Measurements from ENCODE around the gene NWD2.
"Not testable (repeated sequence)": the region's sequence is repeated elsewhere in the genome, so short reads cannot be mapped to it uniquely, and the experiment has no call there.

The NWD2 gene, protein sequence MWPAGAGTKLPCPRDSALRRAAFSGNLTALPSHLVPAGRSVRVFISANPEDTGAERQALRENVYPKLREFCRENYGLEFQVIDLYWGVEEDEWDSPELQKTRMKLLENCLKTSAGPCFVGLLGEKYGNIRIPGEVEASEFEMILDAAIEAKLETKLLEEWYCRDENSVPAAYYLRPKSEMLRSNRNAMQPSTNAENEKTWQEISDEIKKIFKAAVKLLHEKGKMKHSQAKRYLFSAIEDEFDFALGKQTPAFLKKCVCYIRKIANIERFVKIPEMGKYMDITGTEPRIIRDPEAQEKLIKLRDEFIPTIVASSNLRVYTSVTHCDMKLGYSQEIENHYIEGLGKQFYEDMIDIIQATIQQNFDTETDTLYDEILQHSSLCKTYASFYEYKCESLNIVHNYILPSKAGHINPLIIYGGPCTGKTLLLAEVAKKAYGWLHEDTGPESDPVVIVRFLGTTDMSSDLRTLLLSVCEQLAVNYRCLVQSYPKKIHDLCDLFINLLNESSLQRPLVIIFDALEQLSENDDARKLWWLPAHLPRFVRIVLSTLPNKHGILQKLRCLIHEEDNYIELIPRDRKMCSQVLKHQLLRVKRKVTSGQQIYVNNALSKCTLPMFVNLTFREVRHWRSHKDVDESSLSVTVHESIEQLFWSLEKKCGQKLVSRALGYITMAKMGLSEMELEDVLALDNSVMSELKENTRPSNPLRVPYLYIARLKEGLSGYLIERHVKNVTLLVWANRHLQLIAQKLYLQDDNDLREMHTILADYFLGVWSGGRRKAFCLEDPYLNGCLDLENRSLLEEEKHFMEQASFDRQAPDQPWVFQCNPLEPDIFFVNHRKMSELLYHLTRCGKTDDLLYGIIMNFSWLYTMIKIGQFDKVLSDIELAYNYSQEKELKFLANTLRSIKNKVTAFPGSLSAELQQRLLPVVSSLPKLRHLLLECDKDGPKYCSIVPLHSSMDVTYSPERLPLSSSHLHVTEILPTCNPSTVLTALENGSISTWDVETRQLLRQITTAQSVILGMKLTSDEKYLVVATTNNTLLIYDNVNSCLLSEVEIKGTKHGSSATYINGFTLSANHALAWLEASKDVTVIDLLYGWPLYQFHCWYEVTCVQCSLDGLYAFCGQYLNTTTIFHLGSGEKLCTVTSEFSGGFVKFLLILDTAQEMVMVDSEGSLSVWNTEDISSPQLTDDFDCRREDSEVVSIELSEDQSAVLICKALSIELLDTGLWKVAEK (N-terminal part only)

DNA sequence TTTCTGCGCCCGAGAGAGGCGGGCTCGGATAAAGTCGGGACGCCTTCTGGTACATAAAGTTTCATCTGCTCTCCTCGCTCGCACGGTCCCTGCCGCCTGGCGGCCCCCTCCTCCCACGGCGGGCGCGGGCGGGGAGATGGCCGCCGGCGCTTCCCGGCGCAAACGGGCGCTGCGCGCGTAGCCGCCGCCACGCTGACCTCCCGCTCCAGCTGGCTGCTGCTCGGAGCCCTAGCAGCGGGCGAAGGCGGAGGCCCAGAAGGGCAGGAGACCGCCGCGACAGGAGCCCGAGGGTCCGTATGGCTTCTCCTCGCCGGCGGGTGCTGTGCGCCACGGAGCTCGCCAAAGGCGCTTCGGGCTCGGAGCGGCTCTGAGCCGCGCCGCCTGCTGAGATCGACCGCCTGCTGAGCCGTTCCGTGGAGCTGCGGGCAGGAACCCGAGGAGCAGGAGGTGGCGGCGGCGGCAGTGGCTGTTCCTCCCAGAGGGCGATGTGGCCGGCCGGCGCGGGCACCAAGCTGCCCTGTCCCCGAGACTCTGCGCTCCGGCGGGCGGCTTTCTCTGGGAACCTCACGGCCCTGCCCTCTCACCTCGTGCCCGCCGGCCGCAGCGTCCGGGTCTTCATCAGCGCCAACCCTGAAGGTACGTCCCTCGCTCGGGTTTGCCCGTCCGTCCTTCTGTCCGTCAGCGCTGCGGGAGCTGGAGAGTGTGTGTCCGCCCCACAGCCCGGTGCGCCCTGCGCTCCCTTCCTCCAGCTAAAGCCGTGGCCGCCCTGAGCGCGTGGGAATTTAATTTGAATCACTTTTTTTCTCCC lies at the start of gene NWD2:
Gene NWD2 (plus strand): TSS at position 161 of the 808 bp plus-strand sequence. CDS start 325 bp downstream, at position 486.
- Mint-ChIP-seq H3K9me3 (no peaks in the 10 kb centered on the region), H3K27me3 (peaks cover 31% of the 10 kb centered on the region), H3K36me3 (ENCODE audit: insufficient read depth) (no peaks in the 10 kb centered on the region), H3K4me3 (no peak within 1 kb of the TSS), H3K27ac (ENCODE audit: low read depth) (no peak within 1 kb of the TSS), H3K4me1 (no peaks in the 10 kb centered on the region)
- DNase-seq (ENCODE audit: low spot score in 2 of 2) (no peak), ATAC-seq (replicated peaks; ENCODE audit: extremely low read depth, poor library complexity, severe bottlenecking) (no peak)

DNA sequence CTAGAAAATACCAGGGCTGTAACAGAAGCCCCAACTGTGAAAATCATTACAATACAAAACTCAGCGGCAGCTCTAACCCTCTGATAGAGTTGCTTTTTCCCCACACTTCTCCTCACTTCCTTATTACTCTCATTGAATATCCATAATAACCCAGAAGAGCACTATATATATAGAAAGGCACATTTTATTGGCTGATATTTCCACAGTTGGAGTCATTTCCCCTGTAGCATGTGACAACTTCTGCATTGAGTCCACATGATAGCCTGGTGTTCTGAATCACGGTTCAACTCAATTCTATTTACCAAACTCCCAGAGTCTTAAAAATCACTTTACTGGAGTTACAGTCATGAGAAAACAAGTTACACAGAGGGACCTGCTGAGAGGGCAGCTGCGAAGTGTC lies 46.6 kb upstream of the NWD2 start:
- no peaks in the 10 kb centered on the region for H3K4me1 Mint-ChIP-seq
- DNase-seq (ENCODE audit: low spot score in 2 of 2): no peak
- no peak for ATAC-seq (replicated peaks; ENCODE audit: extremely low read depth, poor library complexity, severe bottlenecking)
- H3K4me3 Mint-ChIP-seq: no peak overlapping the region
- H3K27me3 Mint-ChIP-seq: no peaks in the 10 kb centered on the region
- H3K36me3 Mint-ChIP-seq (ENCODE audit: insufficient read depth): peaks cover 1% of the 10 kb centered on the region
- H3K9me3 Mint-ChIP-seq: peaks cover 11% of the 10 kb centered on the region
- H3K27ac Mint-ChIP-seq (ENCODE audit: low read depth): no peak overlapping the region

DNA sequence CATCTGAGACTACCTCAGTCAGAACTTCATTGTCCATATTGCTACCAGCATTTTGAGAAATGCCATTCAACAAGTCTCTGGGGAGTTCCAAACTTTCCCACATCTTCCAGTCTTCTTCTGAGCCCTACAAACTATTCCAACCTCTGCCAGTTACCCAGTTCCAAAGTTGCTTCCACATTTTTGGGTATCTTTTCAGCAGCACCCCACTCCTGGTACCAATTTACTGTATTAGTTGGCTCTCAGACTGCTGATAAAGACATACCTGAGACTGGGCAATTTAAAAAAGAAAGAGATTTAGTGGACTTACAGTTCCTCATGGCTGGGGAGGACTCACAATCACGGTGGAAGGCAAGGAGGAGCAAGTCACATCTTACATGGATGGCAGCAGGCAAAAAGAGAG lies 39.8 kb upstream of the NWD2 start:
- not testable (repeated sequence) for ATAC-seq (replicated peaks; ENCODE audit: extremely low read depth, poor library complexity, severe bottlenecking); H3K27me3 Mint-ChIP-seq; H3K27ac Mint-ChIP-seq (ENCODE audit: low read depth); H3K4me3 Mint-ChIP-seq; DNase-seq (ENCODE audit: low spot score in 2 of 2); H3K4me1 Mint-ChIP-seq; H3K36me3 Mint-ChIP-seq (ENCODE audit: insufficient read depth)
- peaks cover 11% of the 10 kb centered on the region for H3K9me3 Mint-ChIP-seq

DNA sequence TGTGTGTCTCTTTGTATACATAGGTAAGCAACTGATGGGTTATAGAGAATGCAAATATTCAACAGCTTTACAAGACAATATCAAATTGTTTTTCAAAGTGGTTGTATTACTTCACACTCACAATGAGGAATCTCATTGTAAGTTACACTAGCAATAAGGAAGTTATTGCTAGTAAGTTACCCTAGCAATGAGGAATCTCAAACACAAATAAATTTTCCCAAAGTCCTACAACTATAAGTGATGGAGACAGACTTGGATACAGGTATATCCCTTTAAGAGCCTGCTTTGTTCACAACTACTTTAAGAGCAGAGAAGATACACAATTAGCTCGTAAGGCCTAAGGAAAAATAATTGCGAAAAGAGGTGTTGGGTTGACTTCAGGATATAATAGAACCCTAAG lies 28.3 kb upstream of the NWD2 start:
- no peaks in the 10 kb centered on the region for H3K36me3 Mint-ChIP-seq (ENCODE audit: insufficient read depth)
- no peaks in the 10 kb centered on the region for H3K4me1 Mint-ChIP-seq
- H3K27me3 Mint-ChIP-seq: no peaks in the 10 kb centered on the region
- H3K9me3 Mint-ChIP-seq: peaks cover 5% of the 10 kb centered on the region
- no peak for ATAC-seq (replicated peaks; ENCODE audit: extremely low read depth, poor library complexity, severe bottlenecking)
- no peak for DNase-seq (ENCODE audit: low spot score in 2 of 2)
- no peak overlapping the region for H3K27ac Mint-ChIP-seq (ENCODE audit: low read depth)
- no peak overlapping the region for H3K4me3 Mint-ChIP-seq

DNA sequence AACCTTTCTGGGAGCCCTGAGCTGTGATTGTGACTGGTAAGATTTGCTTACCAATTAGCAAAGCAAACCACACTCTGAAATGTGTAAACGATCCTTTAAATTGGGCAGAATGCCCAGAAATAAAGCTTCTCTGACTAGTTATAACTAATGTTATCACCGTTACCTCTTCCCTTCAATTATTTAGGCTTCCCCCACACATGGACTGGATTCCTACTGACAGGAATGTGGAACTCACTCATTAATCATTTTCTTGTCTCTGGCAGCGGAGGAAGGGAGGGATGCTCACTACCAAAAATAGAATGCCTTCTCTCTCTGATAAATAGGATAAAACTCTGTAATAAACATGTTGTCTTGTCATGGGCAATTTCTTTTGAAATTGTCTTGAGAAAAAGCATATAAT lies 25.3 kb upstream of the NWD2 start:
- Mint-ChIP-seq H3K4me1 (no peaks in the 10 kb centered on the region), H3K27ac (ENCODE audit: low read depth) (no peak overlapping the region), H3K4me3 (no peak overlapping the region), H3K27me3 (no peaks in the 10 kb centered on the region), H3K9me3 (no peaks in the 10 kb centered on the region), H3K36me3 (ENCODE audit: insufficient read depth) (no peaks in the 10 kb centered on the region)
- no peak for DNase-seq (ENCODE audit: low spot score in 2 of 2)
- no peak for ATAC-seq (replicated peaks; ENCODE audit: extremely low read depth, poor library complexity, severe bottlenecking)

DNA sequence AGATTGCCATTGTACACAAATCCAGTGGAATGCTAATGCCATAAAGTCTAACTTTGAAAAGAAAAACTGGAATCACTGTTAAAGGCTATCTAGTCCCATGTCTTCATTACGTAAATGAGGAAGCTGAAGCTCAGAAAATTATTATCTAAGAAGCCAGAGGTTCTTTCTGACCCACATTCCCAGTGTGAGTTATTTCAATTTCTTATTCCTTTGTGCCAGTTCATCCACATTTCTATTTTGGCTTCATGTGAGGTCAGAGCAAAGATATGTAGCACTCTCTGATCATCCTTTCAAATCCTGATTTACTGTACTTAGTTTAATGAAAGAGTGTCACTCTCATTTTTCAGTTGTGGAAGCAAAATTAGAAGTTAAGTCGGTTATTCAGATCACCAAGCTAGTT lies 24.6 kb upstream of the NWD2 start:
- Mint-ChIP-seq H3K9me3 (no peaks in the 10 kb centered on the region), H3K4me1 (no peaks in the 10 kb centered on the region), H3K36me3 (ENCODE audit: insufficient read depth) (no peaks in the 10 kb centered on the region), H3K4me3 (no peak overlapping the region), H3K27ac (ENCODE audit: low read depth) (no peak overlapping the region), H3K27me3 (no peaks in the 10 kb centered on the region)
- DNase-seq (ENCODE audit: low spot score in 2 of 2) (no peak), ATAC-seq (replicated peaks; ENCODE audit: extremely low read depth, poor library complexity, severe bottlenecking) (no peak)

DNA sequence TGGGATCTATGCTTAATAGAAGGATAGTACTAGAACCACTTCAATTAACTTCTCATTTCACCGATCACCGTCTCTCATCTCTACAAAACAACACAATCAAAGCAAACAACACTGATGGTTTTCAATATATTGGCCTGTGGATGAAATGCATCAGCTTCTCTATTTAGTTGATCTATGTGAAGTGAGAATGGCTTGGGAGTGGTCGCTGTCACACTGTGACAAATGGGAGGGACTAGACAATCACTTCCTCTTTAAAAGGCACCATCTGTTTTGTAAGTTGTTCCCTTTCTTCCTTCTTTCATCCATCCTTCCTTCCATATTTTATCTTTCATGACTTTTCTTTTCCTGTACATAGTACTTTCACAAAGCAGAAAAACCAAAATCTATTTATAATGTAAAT lies 23.9 kb upstream of the NWD2 start:
- H3K36me3 Mint-ChIP-seq (ENCODE audit: insufficient read depth): no peaks in the 10 kb centered on the region
- no peaks in the 10 kb centered on the region for H3K9me3 Mint-ChIP-seq
- H3K4me3 Mint-ChIP-seq: no peak overlapping the region
- ATAC-seq (replicated peaks; ENCODE audit: extremely low read depth, poor library complexity, severe bottlenecking) (no peak), DNase-seq (ENCODE audit: low spot score in 2 of 2) (no peak)
- no peaks in the 10 kb centered on the region for H3K4me1 Mint-ChIP-seq
- no peaks in the 10 kb centered on the region for H3K27me3 Mint-ChIP-seq
- no peak overlapping the region for H3K27ac Mint-ChIP-seq (ENCODE audit: low read depth)

DNA sequence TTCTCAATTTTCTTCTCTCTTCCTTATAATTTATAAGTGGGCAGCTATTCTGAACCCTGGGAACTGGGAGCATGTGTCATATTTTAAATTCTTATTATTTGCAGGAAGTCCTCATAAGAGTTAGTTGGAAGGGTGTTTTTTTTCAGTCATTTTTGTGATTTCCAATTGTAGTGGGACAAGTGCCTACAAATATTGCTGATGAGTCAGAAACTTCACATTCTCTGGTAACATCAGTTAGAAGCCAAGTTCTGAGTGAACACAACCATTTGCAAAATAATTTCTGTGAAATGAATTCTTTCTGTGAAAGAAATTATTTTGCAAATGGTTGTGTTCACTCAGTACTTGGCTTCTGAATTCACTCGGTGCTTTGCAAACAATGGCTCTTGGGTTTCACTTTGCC lies 20.8 kb upstream of the NWD2 start:
- H3K9me3 Mint-ChIP-seq: peaks cover 5% of the 10 kb centered on the region
- ATAC-seq (replicated peaks; ENCODE audit: extremely low read depth, poor library complexity, severe bottlenecking): no peak
- H3K4me1 Mint-ChIP-seq: no peaks in the 10 kb centered on the region
- DNase-seq (ENCODE audit: low spot score in 2 of 2): no peak
- no peaks in the 10 kb centered on the region for H3K36me3 Mint-ChIP-seq (ENCODE audit: insufficient read depth)
- H3K27me3 Mint-ChIP-seq: no peaks in the 10 kb centered on the region
- H3K27ac Mint-ChIP-seq (ENCODE audit: low read depth): no peak overlapping the region
- H3K4me3 Mint-ChIP-seq: no peak overlapping the region

DNA sequence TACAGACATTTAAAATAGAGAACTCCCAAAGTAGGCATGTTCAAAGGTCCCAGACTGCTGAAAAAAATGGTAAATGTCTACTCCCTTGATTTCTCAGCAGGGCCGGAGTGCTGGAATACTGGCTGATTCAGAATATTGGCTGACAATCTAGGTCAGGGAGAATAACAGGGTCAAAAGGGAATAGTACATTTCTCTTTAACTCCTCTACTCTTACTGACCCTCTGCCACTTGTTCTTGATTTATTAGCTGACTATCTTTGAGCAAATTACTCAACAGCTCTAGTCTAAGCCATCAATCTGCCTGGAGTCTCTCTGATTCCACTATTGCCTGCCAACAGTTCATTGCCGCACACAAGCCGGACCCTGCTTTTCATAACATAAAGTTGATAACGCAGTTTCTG lies 19.7 kb upstream of the NWD2 start:
- ATAC-seq (replicated peaks; ENCODE audit: extremely low read depth, poor library complexity, severe bottlenecking): no peak
- no peak overlapping the region for H3K27ac Mint-ChIP-seq (ENCODE audit: low read depth)
- no peak overlapping the region for H3K4me3 Mint-ChIP-seq
- DNase-seq (ENCODE audit: low spot score in 2 of 2): no peak
- H3K27me3 Mint-ChIP-seq: no peaks in the 10 kb centered on the region
- H3K4me1 Mint-ChIP-seq: no peaks in the 10 kb centered on the region
- H3K9me3 Mint-ChIP-seq: peaks cover 5% of the 10 kb centered on the region
- H3K36me3 Mint-ChIP-seq (ENCODE audit: insufficient read depth): no peaks in the 10 kb centered on the region

DNA sequence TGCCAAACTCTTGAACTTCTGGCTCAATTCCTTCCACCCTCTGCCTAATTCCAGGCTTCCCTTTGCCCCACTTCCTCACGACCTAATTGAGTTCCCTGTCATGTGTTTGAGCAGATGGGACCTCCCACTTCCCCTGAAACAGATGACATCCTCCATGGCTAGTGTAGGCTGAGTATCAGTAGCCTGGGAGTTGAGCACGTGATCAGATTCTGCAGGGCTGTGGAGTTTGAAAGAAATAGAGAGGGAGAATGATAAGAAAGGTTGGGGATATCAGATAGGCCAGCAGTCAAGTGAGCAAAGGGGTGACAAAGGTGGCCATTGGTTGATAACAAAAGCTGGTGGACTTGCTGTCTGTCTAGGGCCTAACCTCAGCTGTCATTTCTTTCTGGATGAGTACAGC lies 18.8 kb upstream of the NWD2 start:
- H3K36me3 Mint-ChIP-seq (ENCODE audit: insufficient read depth): no peaks in the 10 kb centered on the region
- ATAC-seq (replicated peaks; ENCODE audit: extremely low read depth, poor library complexity, severe bottlenecking) (no peak), DNase-seq (ENCODE audit: low spot score in 2 of 2) (no peak)
- H3K4me3 Mint-ChIP-seq: no peak overlapping the region
- H3K27ac Mint-ChIP-seq (ENCODE audit: low read depth): no peak overlapping the region
- H3K27me3 Mint-ChIP-seq: no peaks in the 10 kb centered on the region
- peaks cover 5% of the 10 kb centered on the region for H3K9me3 Mint-ChIP-seq
- no peaks in the 10 kb centered on the region for H3K4me1 Mint-ChIP-seq

DNA sequence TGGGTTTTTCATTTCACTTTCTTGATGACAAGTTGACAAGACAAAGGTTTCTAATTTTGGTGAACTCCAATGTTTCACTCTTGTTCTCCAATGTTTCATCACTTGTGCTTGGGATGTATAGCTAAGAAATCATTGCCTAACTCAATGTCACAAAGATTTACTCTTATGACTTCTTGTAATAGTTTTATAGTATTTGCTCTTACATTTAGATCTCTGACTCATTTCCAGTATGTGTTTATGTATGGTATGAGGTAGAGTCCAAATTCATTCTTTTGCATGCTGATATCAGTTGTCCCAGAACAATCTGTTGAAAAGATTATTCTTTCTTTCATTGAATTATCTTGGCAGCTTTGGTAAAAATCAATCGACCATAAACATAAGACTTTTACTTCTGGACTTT lies 12.2 kb upstream of the NWD2 start:
- Mint-ChIP-seq H3K4me3 (no peak overlapping the region), H3K27ac (ENCODE audit: low read depth) (no peak overlapping the region), H3K36me3 (ENCODE audit: insufficient read depth) (no peaks in the 10 kb centered on the region), H3K9me3 (no peaks in the 10 kb centered on the region), H3K4me1 (no peaks in the 10 kb centered on the region), H3K27me3 (no peaks in the 10 kb centered on the region)
- DNase-seq (ENCODE audit: low spot score in 2 of 2): no peak
- no peak for ATAC-seq (replicated peaks; ENCODE audit: extremely low read depth, poor library complexity, severe bottlenecking)

DNA sequence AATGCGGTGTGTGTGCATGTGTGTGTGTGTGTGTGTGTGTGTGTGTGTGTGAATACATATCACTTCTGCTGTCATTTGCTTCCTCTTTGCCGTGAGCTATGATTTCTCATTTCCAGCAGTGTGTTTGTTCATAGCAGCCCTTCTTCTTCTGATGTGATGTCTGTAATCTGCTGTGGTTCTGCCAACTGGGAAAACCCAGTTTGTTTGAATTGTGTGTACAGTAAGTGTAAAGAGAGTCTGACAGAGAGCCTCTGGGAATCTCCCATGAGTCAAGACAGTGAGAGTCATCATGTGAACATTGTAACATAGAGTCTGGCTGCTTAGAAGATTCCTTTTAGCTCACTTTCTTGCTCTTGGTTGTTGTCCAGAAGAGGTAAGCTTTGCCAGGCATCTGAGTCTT lies 8.4 kb upstream of the NWD2 start:
- Mint-ChIP-seq H3K27ac (ENCODE audit: low read depth) (no peak overlapping the region), H3K36me3 (ENCODE audit: insufficient read depth) (no peaks in the 10 kb centered on the region)

More for the DNA sequence above, 8.4 kb upstream of the NWD2 start:
- no peaks in the 10 kb centered on the region for H3K9me3 Mint-ChIP-seq
- ATAC-seq (replicated peaks; ENCODE audit: extremely low read depth, poor library complexity, severe bottlenecking) (no peak), DNase-seq (ENCODE audit: low spot score in 2 of 2) (no peak)
- H3K4me3 Mint-ChIP-seq: no peak overlapping the region
- H3K27me3 Mint-ChIP-seq: no peaks in the 10 kb centered on the region
- no peaks in the 10 kb centered on the region for H3K4me1 Mint-ChIP-seq
